Measurements from ENCODE around the gene CYSTM1.
"Not testable (repeated sequence)": the region's sequence is repeated elsewhere in the genome, so short reads cannot be mapped to it uniquely, and the experiment has no call there.

CYSTM1 gene

DNA sequence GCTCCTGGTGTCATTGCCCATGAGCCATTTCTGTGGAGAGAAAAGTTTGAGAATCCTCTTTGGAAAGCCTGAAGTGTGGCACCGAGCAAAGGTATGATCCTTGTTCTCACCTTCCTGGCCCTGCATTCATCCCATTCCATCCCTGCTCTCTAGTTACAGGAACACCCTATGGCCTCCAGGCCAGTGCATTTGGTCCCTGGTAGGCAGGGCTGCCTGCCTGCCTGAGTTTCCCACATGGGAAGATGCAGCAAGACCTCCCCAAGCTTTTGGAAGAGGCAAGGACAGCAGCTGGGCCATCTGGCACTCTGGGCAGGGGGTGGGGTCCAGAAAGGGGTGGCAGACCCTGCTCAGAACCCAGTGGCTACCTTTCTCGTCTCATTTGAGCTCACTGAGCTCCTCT is 24.8 kb upstream of the CYSTM1 start:
- DNase-seq, result no peak

DNA sequence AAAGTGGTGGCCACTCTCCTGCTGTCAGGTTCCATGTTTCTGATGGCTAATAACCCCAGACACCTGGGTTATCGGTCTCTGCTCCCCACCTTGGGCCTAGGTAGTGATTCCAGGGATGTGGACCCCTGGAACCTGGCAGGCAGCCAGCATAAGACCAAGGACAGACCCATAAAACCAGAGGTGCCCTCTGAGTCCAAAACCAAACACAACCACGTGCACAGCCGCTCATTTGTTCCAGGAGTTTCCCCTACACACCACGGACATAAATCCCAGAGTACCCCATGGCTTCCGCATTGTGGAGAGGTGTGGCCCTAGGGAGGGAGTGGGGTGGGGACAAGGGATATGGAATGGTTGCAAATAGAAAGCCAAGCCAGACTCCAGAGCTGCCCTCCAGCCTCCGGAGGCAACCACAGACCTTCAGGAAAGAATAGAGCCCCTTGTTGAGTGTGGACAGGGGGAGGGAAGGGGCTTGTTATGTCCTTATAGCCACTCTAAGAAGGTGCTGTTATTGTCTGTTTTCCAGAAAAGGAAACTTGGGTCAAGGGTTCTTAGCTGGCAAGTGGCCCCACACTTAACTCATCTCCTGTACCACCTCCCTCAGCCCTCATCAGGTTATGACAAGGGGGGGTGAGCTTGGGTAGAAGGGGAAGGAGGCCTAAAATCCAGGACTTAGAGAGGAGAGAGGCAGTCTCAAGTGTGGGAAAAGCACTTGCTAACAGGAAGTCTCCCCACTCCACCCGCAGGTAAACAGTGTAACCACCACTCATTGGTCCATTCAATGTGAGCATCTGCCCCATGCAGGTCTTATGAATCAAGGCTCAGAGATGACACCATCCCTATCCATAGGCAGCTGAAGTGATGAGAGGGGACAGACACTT is 23.6 kb upstream of the CYSTM1 start:
- DNase-seq, result no peak

GRCh38 chr5:140152022-140152999 is 22.7 kb upstream of the CYSTM1 start:
- no peak for DNase-seq

DNA sequence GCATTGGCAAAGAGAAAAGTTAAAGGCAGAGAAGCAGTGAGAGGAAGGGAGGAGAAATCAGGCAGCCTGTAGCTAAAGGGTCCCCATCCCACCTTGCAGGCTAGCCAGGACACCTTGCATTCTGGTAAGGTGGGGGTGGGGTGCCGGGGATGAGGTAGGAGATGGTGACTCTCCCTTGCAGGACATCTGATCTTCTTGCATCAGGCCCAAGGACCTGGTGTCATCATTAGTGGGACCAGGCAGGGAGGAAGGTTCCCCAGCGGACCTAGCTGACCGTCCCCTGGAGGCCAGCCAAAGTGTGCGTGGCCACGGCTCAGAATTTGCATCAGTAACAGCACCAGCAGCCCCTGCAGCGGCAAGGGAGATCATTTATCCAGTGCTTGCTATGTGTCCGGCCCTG is 21.7 kb upstream of the CYSTM1 start:
- DNase-seq, result no peak

DNA sequence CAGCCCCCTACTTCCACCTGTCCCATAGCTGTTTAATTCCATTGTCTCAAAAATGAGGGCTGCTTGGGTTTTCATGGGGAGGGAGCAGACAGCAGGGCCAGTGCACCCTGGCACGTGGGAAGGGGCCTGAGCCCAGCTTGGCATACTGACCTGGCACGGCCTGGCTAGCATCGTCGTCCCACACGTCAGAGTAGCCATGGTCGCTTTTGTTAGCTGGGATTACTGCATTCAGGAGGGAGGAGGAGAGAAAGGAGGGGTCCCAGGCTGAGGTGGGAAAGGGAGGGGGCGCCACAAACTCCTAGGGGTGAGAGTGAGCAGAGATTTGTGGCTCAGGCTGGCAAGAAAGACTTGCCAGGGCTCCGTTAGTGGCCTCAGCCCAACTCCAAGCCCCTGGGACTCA is 21.1 kb upstream of the CYSTM1 start:
- DNase-seq, result no peak

GRCh38 chr5:140154710-140155381 is 20.1 kb upstream of the CYSTM1 start:
- not testable (repeated sequence) for DNase-seq

DNA sequence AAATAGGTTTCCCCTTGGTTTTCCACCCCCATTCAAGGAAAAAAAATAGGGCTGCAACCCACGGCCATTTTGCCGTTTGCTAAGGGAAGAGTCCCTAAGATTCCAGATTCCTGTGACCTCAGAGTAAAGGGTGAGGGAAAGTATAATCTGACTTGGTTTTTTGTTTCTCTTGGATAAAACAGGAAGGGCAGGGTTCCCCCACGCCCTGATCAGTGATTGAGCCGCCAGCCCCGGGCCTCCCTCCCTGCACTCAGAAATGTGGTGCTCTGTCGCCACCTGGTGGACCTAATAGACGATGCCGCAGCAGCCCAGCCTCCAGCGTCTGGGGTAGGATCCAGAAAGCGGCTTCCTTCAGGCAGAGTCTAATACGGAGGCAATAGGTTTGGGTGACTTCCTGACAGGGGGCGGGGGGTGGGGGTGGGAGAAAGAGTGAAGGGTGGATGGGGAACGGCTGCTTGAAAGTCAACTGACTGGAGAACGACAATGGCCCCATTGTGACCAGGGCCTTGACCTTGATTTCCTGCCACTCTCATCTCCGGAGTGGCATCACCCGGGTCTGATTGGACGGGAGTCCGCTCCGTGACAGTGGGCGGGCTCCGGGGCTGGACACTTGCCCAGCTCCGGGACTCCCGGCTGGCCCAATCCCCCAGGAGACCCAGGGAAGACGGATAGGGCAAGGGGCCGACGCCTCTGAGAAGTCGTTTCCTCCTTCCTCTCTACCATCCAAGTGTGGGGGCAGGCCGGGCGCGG is 17.8 kb upstream of the CYSTM1 start:
- DNase-seq, result peak; percentile 65 to 86 (median 76)

- no peak for DNase-seq
Observed at GRCh38 chr5:140159014-140159927, 15.7 kb upstream of the CYSTM1 start.

- no peak for DNase-seq
Observed at GRCh38 chr5:140162275-140162674, 12.7 kb upstream of the CYSTM1 start.

- no peak for DNase-seq
Observed at GRCh38 chr5:140162781-140163180, 12.2 kb upstream of the CYSTM1 start.

- no peak for DNase-seq
Observed at GRCh38 chr5:140165101-140165922, 9.7 kb upstream of the CYSTM1 start.

- no peak for DNase-seq
Observed at GRCh38 chr5:140165923-140166270, 9.1 kb upstream of the CYSTM1 start.

GRCh38 chr5:140166911-140167310 is 8.1 kb upstream of the CYSTM1 start:
- no peak for DNase-seq

DNA sequence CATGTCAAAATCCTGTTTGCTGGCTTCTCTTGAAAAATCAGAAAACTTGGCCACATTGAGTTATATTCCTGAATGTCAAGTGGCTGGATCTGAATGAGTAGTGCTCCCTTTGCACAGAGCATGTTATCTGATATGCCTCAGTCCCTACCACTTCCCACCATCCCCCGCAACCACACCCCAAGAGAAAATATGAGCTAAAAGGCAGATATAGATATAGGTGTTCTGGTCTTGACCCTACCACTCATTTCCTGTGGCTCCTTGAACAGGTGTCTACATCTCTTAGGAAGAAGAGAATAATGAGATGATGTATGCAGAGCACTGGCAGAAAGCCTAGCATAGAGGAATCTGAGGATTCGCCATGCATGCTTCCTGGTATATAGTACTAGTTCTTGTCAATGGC is 6.6 kb upstream of the CYSTM1 start:
- DNase-seq, result no peak

- no peak for DNase-seq
Observed at GRCh38 chr5:140169410-140169809, 5.6 kb upstream of the CYSTM1 start.

DNA sequence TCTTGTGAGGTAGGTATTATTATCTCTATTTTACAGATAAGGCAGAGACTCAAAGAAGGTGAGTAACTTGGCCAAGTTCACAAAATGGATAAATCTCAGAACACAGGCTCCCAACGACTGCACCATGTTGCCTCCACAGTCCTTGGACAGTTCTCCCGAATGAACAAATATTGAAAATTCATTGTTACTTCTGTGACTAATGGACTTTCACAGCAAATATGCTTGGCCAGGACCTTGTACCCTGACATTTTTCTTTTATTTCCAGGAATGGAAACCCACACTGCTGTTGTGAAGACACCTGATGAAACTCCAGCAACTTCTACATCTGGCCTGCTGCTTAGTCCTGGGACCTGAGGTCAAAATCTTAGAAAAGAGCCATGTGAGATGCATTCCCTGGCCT is 2.5 kb upstream of the CYSTM1 start:
- no peak for DNase-seq

GRCh38 chr5:140174014-140174413 is 974 bp upstream of the CYSTM1 start:
- no peak for DNase-seq

DNA sequence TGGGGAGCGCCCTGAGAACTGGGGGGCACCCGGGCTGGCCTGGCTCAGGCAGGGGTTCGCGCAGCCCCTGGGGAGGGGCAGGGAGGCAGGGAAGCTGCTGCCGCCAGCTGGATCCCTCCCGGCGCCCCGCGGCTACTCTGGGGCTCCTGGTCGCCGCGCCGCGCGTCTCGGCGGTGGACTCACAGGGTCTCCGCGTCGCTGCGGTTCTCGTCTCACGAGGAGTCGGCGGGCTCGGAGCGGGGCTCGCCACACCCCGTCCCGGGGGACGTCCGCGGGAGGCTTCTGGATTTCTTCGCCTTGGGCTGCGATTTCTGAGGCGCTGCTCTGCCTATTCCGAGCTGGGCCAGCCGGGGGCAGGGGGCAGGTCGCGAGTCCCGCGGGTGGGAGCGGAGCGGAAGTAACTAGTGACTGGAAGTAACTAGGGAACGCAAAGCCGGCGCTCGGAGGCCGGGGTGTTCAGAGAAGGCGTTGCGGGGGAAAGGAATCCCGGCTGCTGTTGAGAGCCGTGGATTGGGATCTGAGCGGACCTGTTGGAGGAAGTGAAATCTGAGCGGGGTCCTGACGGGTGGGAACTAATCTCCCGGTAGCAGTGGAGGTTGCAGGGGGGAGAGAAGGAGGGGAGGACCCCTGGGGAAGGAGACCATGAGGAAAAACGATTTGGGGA is 511 bp downstream of the CYSTM1 start:
- DNase-seq, result peak; percentile 47 to 61 (median 55)

GRCh38 chr5:140176031-140176387 is 1.0 kb downstream of the CYSTM1 start:
- DNase-seq, result no peak

- no peak for DNase-seq
Observed at GRCh38 chr5:140178086-140178410, 3.1 kb downstream of the CYSTM1 start.

Data from T-helper 1 cell (primary cell).